NCI-H187 treated with DMSO at 0.1 percent for 48 hours (cell line): ENCODE measurements around the gene SBF2.

Source experiments
- DNase-seq: peaks from one replicate; lab custom pipeline; 2025; lab: John Stamatoyannopoulos, UW

SBF2 gene

GRCh38 chr11:9899676-9900075, 394.3 kb downstream of the SBF2 start:
- no peak for DNase-seq

DNA sequence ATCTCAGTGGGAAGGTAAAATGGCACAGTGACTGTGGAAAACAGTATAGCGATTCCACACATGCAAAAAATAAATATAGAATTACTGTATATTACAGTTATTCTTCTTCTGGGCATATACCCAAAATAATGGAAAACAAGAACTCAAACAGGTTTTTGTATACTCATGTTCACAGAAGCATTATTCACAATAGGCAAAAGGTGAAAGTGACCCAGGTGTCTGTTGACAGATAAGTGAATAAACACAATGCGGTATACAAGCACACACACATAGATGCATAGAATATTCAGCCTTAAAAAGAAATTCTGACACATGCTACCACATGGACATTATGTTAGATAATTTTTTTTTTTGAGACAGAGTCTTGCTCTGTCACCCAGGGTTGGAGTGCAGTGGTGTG, 397.1 kb downstream of the SBF2 start:
- no peak for DNase-seq

DNA sequence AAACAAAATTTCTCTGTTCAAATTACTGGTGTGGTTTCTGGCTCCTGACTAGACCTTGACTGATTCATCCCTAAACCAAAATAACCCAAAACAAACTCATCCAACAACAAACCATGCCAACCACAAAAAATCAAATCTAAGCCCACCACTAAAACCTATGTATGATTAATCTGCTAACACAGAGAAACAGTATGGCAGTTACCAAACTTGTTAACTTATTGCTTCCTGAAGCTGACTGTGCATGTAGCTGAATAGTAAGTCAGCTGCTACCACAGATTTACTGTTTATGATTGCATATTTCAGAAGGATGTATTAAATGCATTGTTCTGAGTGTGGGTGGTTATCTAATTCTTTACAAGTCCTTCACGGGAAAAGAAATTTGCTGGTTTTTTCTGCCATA, 399.0 kb downstream of the SBF2 start:
- DNase-seq, result no peak

GRCh38 chr11:9893474-9893873, 400.5 kb downstream of the SBF2 start:
- DNase-seq, result no peak

GRCh38 chr11:9888938-9889337, 405.1 kb downstream of the SBF2 start:
- DNase-seq, result no peak

DNA sequence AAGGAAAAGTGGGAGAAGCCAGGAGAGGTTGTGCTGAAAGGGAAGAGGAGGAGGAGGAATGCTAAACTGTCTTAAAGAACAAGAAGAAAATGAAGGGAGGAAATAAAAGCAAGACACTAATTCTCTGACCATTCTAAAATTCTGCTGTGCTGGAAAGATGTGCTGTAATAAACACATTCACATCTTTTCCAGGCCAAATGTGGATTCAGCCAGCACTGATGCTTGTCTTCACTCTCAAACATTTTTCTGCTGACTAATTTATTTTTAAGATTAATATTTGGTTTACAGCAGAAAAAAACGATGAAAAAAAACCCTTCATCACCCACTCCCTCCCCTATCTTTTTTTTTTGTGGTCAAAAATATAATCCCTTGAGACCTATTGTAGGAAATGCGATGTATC, 406.5 kb downstream of the SBF2 start:
- DNase-seq, result no peak

- no peak for DNase-seq
Observed at GRCh38 chr11:9886595-9886994, 407.4 kb downstream of the SBF2 start.

GRCh38 chr11:9884601-9885000, 409.4 kb downstream of the SBF2 start:
- no peak for DNase-seq

DNA sequence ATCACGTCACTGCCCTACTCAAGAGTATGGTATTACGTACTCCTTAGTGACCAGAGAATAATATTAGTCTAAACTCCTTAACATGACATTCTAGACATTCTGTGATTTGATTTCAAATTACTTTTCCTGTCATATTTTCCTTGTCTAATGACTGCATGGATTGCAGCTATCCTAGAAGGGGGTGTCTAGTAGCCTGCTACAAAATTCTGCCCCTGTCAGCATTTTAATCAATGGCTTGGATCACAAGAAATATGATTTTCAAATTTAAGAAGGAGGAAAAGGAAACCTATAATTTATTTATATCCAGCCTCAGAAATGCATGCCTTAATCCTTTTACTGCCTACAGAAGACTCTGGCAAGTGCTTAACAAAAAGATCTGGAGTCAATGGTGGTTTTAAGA, 413.4 kb downstream of the SBF2 start:
- DNase-seq, result no peak

DNA sequence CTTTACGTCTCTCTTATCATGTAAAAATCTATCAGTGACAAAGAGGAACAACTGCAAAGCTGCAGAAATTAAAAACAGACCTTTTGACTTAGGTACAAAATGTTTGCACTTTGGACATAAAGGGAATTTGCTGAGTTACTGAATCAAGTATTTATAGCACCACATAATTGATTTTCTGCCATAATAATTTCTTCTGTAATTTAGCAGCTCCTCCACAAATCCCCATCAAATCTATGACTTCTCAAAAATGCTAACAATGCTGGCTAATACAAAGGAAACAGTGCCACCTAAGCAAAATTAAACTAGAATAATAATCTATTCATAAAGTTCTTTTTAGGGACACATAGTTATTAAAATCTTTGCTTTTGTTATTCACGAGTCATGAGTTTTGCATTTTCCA, 415.1 kb downstream of the SBF2 start:
- no peak for DNase-seq

- DNase-seq, result no peak
Observed at GRCh38 chr11:9876331-9876730, 417.7 kb downstream of the SBF2 start.

- DNase-seq, result no peak
Observed at GRCh38 chr11:9875862-9876261, 418.2 kb downstream of the SBF2 start.

DNA sequence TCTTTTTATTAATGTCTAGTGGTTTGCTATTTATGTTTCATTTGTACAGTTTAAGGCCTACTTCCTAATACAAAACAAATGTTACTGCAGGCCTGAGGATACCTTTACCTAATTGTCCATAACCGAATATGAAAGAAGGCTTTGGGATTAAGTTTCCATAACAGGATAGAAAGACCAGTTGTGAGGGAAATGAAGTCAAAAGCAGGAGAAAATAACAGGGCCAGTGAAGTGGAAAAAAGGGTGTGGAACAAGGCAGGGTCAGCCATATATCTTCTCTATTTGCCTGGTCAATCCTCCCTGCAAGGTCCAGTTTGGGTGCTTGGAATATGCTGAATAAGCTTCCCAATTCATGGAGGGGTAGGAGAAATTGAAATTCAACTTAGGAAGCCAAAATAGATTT, 418.6 kb downstream of the SBF2 start:
- DNase-seq, result no peak

GRCh38 chr11:9874466-9874865, 419.6 kb downstream of the SBF2 start:
- no peak for DNase-seq

GRCh38 chr11:9868641-9869040, 425.4 kb downstream of the SBF2 start:
- DNase-seq, result no peak

DNA sequence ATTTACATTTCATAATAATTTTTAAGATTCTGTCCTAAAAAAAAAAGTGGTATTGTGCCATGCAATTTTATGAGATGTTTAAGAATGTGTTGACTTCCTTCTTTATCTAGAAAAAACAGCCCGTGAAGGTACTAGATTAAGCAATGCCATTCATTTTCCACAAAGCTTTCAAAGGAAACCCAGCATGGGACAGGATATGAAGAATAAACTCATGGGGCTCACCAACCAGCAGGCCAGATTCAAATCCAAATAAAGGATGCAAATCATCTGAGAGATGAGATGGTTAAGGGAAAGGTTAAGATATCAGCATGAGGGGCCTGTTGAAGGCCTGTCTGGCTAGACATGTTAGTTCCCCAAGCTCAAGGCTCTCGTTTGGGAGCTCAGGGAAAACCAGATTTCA, 431.0 kb downstream of the SBF2 start:
- DNase-seq, result no peak

- no peak for DNase-seq
Observed at GRCh38 chr11:9861860-9862725, 431.9 kb downstream of the SBF2 start.

- no peak for DNase-seq
Observed at GRCh38 chr11:9859554-9860305, 434.3 kb downstream of the SBF2 start.

GRCh38 chr11:9858822-9859221, 435.2 kb downstream of the SBF2 start:
- DNase-seq, result no peak

DNA sequence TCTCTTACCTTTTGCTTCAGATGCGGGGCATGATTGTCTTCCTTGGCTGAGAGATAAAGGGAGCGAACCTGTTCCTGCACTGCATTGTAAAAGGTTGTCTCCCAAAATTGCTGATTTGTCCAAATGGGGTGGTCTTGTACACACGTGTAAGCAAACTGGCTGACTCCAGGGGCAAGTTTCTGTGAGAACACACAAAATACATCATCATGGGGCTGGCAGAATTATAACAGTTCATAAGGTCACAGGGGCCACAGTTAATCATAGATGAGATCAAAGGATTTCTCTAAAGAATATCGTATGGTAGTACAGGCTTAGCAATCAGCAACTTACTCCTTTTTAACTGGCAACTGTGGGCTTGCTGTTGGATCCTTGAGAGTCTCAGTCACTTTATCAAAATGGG, 435.8 kb downstream of the SBF2 start:
- DNase-seq, result no peak

GRCh38 chr11:9855579-9856287, 438.3 kb downstream of the SBF2 start:
- DNase-seq, result no peak

GRCh38 chr11:9853929-9854552, 440.0 kb downstream of the SBF2 start:
- DNase-seq, result no peak
